ENCODE results near the gene AFF3.

DNA sequence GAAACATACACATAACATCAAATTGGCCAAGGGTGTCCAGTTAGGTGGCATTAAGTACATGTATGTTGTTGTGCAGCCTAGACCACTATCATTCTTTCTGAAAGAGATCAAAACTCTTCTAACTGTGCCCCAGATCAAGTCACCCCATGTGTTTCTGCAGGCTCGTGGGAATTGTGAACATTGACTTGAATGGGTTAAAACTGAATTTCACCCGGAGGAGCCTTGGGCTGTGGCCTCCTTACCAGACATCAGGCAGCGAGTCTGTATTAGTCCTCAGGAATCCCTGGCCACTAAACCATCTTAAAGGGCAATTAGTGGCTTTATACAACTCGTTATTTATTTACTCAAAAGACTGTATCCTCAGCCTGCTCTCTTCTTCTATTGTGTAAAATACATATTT lies 503.6 kb downstream of the AFF3 start:
- TF ChIP-seq CTCF (IDR thresholded peaks at IDR 0.05; ENCODE audit: low read depth, low read length) (no peak), EZH2phosphoT487 (IDR thresholded peaks at IDR 0.05; ENCODE audit: low read depth) (no peak)
